Caki2 (cell line): ENCODE results near the gene KRTAP12-4. TPM values are rescaled to one million over a fixed set of nuclear protein-coding genes. Genes with fewer than 3 reads are reported as not detected.
"Not testable (repeated sequence)": the region's sequence is repeated elsewhere in the genome, so short reads cannot be mapped to it uniquely, and the experiment has no call there.

ENCODE experiments used
- DNase-seq: peaks from one replicate; pipeline ENCODE4 v3.0.0-alpha.2; 2015; ENCODE audit warnings: low read depth
- in situ Hi-C: cut with HindIII; loops from 2 replicates; pipeline ENCODE4 v1.10.0; 2016; ENCODE audit warnings: low sequenced_read_pairs, low pct_unique_long_range_greater_than_20kb, mixed read lengths
- total RNA-seq: library from RNA; depleted of rRNA; stranded (reverse); fragments of >200 nt; shearing (Covaris generic); gene quantifications from 2 replicates; pipeline ENCODE4 v1.2.3, GENCODE V29; 2014; ENCODE audit warnings: low replicate concordance; rRNA removed

Gene KRTAP12-4
- total RNA-seq, 1 experiment from 2014 or later, result not detected

DNA sequence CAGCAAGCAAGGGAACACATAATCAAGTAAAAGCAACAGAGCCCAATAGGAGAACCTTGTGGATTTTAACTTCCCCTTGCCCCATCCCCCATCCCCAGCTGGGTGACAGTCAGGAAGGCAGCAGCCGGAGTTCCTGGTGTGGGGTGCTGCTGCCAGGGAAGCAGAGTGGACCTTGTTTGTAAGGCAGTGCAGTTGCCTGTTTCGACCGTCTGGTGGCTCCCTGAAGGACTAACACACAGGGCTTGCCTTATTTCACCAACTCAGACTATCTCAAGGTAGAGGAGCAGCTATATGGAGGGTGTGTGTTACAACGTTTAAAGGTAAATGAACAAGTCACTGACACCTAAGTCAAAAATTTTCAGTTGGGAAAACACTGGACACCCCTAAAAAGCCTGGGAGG is 36.0 kb downstream of the KRTAP12-4 start:
- in situ Hi-C loops, result no loop called here

DNA sequence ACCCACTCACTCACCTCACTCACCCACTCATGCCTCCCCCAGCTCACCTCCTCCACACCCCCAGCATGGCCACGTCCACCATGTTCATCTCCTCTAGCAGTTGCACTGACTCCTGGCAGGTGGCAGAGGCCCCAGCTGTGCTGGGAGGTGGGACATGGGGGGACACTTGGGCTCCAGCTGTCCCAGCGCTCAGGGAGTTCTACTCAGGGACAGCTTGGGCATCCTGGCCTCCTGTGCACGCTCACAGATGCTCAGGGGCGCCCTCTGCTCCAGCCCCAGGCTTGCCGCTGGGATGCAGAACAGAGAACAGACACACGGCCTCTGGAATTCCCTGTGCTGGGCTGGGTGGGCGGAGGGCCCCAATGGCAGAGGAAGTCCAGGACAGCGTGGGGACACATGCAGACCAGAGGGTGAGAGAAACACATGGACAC is 37.4 kb downstream of the KRTAP12-4 start:
- in situ Hi-C loops, result no loop called here
- no peak for DNase-seq

More for the DNA sequence above, 36.0 kb downstream of the KRTAP12-4 start:
- no peak for DNase-seq

DNA sequence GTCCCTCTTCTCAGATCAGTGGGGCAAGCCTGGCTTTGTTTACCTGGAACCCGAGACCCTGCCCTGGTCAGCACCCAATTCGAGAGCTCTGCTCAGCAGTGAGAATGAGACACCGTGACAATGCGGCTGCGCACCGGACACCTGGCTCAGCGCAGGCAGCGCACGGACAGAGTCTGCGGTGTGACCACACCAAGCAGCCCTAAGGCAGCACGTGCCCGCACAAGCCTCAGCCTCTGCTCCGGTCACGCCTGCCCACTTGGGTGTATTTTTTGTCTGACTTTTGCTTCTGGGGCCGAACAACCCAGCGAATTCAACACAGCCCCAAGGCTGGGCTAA is 37.9 kb downstream of the KRTAP12-4 start:
- in situ Hi-C loops, result no loop called here
- DNase-seq, result no peak

DNA sequence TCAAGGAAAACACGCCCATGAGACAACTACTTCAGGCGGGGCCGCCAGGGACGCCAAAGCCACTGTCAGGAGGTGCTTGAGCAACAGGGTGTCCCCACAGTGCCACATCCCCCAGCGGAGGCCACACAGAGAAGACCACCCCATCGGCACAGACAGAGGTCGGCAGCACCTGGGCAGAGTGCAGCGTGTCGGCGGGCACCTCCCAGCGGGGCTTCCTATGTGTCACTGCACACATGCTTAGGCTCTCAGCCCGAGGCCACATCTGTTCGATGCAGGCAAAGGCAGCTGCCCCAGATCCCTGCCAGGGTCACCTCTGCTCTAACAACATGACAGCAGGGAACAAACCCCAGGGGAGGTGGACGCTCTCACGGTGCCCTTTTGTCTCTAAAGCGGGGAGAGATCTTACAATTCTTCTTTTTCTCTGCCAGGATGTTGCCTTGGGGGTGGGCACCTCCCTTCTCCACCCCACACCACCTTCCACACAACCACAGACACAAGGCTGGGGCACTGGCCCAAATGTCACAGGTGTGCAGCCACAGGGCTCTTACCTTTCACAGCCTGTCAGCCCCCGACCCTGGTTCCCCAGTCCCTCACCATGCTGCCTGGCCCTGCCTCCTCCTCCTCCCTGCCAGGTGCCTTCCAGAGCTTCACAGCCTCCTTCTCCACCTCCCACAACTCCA is 38.4 kb downstream of the KRTAP12-4 start:
- no peak for DNase-seq
- in situ Hi-C loops, result no loop called here

DNA sequence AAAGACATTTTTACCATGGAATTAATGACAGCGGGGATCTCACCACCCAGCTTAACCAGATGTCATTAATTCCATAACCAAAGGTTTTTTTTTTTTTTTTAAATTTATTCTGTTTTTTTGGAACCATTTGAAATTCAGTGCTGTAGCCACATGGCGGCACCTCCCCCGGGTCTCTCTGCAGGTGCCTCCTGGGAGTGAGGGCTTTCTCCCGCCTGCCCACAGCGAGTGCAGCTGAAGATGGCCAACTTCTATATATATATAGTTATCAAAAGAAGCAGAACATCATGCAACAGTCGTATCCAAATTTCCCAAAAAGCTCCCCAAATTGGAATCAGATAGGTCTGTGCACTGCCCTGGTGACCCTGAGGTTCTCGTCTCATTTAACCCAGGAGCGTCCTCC is 39.0 kb downstream of the KRTAP12-4 start:
- DNase-seq, result no peak
- in situ Hi-C loops, result no loop called here

DNA sequence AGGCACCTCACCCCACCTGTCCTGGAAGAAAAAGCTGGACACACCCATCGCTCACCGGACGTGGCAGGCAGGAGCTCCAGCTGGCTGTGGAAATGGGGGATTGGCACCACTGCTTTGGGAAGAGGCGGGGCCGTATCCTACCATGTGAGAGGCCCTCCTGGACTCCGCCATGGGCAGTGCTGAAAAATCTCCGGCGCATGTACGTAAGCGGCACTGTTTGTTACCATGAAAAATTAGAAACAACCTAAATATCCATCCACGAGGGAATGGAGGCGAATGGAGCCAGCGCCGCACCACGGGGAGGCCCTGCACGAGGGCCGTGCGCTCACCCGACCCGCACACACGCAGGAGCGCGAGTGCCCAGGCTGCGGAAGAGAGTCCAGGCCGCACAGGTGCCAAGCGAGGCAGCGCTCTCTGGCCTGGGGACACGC is 39.5 kb downstream of the KRTAP12-4 start:
- DNase-seq, result no peak

DNA sequence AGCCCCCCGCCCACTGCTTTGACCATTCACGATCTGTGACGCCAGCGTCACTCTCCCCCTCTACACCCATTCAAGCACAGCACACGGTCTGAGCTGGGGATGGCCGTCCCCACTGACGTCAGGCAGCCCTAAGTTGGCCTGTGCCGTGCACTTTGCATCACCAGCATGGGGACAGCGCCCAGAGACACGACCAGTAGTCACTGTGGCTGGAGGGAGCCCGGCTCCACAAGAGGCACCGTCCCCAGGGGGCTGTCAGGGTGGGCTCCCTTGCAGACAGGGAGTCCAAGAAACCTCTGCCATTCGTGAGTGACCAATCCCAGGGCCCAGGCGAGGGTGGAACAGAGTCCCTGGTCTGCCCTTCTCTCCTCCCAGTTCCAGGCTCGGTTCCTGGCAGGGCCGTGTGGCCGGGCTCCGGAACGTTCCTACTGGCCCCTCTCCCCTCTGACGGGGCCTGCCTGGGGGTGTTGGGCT is 40.3 kb downstream of the KRTAP12-4 start:
- in situ Hi-C loops, result no loop called here
- DNase-seq, result no peak

More for the DNA sequence above, 39.5 kb downstream of the KRTAP12-4 start:
- in situ Hi-C loops, result no loop called here

DNA sequence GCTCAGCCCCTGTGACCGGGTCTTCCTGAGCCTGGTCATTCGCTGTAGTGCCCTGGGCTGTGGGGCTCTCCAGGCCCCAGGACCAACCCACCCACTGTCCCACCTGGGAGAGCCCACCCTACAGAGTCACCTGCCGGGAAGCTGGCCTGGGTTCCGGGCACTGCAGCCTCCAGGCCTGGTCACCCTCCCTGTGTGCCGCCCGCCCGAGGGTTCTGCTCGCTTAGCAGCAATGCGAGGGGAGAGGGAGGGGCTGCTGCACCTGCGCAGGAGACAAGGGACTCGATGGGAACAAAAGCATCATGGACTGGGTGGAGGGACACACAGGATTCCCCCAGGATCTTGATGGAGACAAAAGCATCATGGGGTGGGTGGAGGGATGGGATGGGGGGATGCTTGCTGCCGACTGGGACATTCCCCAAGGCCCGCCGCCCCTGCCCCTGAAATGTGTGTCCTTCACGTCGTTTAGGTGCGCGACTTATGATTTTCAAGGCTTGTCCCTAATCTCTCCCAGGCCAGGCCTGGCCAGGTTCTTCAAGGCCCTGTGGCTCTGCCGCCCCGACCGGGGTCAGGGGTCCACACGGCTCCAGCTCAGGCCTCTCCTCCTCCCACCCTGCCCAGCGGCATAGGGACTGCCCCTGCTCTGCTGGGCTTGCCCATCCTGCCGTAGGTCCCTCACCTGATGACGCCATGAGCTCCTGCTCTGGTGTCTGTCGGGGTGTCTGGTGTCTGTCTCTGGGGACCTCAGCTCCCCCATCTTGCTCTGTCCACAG is 40.9 kb downstream of the KRTAP12-4 start:
- DNase-seq, result no peak
- in situ Hi-C loops, result no loop called here

DNA sequence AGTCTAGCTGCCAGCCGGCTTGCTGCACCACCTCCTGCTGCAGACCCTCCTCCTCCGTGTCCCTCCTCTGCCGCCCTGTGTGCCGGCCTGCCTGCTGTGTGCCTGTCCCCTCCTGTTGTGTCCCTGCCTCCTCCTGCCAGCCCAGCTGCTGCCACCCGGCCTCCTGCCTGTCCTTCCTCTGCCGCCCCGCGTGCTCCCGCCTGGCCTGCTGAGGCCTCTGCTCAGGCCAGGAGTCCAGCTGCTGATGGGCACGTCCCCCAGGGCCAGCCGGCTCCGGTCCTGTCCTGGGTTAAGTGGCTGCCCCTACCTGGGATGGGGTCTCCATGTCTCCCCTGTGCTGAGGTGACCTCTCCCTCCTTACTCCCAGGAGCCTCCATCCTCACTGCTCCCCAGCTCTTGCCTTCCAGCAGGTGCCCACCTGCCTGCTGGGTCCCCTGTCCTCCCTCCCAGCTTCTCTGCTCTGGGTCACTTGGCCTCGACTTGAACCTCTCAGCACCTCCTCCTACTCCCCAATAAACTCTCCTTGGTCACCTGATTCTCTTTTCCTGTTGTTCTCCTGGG is 41.7 kb downstream of the KRTAP12-4 start:
- in situ Hi-C loops, result no loop called here
- no peak for DNase-seq

DNA sequence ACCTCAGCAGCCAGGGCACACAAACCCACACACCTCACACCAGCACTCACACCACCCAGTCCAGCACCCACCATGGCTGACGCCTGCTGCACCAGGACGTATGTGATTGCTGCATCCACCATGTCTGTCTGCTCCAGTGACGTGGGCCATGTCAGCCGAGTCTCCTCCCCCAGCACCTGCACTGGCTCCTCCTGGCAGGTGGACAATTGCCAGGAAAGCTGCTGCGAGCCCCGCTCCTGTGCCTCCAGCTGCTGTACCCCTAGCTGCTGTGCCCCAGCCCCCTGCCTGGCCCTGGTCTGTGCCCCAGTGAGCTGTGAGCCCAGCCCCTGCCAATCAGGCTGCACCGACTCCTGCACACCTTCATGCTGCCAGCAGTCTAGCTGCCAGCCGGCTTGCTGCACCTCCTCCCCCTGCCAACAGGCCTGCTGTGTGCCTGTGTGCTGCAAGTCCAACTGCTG is 42.4 kb downstream of the KRTAP12-4 start, which contains the start of gene KRTAP10-8:
Gene KRTAP10-8 (plus strand): TSS at position 51 of the 458 bp plus-strand sequence. CDS start 22 bp downstream, at position 73.
- DNase-seq, result no peak
- in situ Hi-C loops, result no loop called here

DNA sequence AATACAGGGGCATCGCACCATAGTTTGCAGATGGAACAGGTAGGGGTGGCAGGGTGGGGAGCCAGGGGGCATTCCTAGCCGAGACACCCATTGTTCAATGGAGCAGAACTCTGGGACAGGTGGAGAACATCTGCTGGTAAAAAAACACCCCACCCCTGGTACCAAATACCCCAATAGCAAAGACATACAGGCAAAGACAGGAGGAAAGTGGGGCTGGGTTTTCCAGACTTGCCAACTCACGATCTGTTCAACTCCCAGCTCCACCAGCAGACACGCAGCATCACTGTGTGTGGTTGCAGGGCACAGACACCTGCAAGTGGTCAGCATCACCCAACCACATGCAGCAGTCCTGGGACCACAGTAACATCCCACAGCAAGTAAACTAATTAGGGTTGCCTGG is 42.9 kb downstream of the KRTAP12-4 start:
- in situ Hi-C loops, result no loop called here
- no peak for DNase-seq

DNA sequence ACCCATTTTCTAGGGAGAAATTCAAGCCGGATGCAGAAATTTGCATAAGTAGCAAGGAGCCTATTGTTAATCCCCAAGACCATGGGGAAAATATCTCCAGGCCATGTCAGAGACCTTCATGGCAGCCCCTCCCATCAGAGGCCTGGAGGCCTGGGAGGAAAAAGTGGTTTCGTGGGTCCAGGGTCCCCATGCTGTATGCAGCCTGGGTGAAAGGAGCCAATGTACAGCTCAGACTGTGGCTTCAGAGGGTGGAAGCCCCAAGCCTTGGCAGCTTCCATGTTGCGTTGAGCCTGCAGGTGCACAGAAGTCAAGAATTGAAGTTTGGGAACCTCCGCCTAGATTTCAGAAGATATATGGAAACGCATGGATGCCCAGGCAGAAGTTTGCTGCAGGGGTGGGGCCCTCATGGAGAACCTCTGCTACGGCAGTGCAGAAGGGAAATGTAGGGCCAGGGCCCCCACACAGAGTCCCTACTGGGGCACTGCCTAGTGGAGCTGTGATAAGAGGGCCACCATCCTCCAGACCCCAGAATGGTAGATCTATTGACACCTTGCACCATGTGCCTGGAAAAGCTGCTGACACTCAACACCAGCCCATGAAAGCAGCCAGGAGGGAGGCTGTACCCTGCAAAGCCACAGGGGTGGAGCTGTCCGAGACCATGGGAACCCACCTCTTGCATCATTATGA is 44.2 kb downstream of the KRTAP12-4 start:
- in situ Hi-C loops, DNase-seq: not testable (repeated sequence)

DNA sequence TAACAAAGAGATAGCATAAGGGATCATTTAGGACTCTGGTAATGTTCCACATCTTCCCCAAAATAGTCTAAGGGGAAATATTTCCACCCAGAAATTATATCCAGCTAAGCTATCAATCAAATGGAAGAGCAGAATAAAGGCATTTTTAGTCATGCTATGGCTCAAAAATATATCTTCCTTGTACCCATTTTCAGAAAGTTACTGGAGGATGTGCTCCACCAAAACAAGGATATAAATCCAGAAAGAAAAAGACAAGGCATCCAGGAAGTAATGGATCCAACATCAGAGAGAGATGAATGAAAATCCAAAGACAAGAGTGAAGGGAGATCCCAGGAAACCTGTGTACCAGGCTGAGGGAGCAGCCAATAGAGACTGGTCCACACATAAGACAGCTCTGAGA is 45.3 kb downstream of the KRTAP12-4 start:
- DNase-seq, result no peak
- in situ Hi-C loops, result no loop called here

DNA sequence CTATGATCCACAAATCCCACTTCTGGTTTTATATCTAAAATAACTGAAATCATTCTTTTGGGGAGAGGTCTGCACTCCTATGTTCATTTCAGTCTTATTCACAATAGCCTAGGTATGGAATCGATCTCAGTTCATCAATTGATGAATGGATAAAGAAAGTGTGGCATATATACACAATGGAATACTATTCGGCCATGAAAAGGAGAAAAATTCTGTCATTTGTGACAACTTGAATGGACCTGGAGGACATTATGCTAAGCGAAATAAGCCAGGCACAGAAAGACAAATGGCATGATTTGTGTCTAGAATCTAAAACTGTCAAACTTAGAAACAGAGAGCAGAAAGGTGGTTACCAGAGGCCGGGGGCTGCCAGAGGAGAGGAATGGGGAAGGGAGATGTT is 48.0 kb downstream of the KRTAP12-4 start:
- no peak for DNase-seq
- in situ Hi-C loops, result no loop called here

Other genes with a start within 250 kb of the KRTAP12-4 start
- gene LRRC3, start 199.1 kb downstream of the KRTAP12-4 start, total RNA-seq, result not detected in 2 replicates
- not detected in 2 replicates for gene KRTAP10-1, start 114.5 kb downstream of the KRTAP12-4 start, total RNA-seq
- gene KRTAP10-2, start 103.2 kb downstream of the KRTAP12-4 start, total RNA-seq, result not detected in 2 replicates
- gene KRTAP10-3, start 95.9 kb downstream of the KRTAP12-4 start, total RNA-seq, result not detected in 2 replicates
- gene KRTAP10-4, start 80.9 kb downstream of the KRTAP12-4 start, total RNA-seq, result not detected in 2 replicates
- gene KRTAP10-5, start 74.1 kb downstream of the KRTAP12-4 start, total RNA-seq, result not detected in 2 replicates
- gene KRTAP10-6, start 62.2 kb downstream of the KRTAP12-4 start, total RNA-seq, result not detected in 2 replicates
- not detected in 2 replicates for gene KRTAP10-7, start 54.1 kb downstream of the KRTAP12-4 start, total RNA-seq
- not detected in 2 replicates for gene KRTAP10-8, start 42.6 kb downstream of the KRTAP12-4 start, total RNA-seq
- not detected in 2 replicates for gene KRTAP10-9, start 27.6 kb downstream of the KRTAP12-4 start, total RNA-seq
- not detected in 2 replicates for gene KRTAP10-10, start 17.3 kb downstream of the KRTAP12-4 start, total RNA-seq
- gene KRTAP10-11, start 8.2 kb downstream of the KRTAP12-4 start, total RNA-seq, result not detected in 2 replicates
- not detected in 2 replicates for gene KRTAP12-3, start 3.3 kb upstream of the KRTAP12-4 start, total RNA-seq
- not detected in 2 replicates for gene KRTAP12-2, start 12.3 kb upstream of the KRTAP12-4 start, total RNA-seq
- not detected in 2 replicates for gene KRTAP12-1, start 27.5 kb upstream of the KRTAP12-4 start, total RNA-seq
- not detected in 2 replicates for gene KRTAP10-12, start 42.5 kb upstream of the KRTAP12-4 start, total RNA-seq
- not detected in 2 replicates for gene TSPEAR, start 56.9 kb upstream of the KRTAP12-4 start, total RNA-seq
- gene UBE2G2, start 147.2 kb upstream of the KRTAP12-4 start, total RNA-seq, result 43.8 and 50.0 TPM in 2 replicates
- 128 and 131 TPM in 2 replicates for gene SUMO3, start 163.4 kb upstream of the KRTAP12-4 start, total RNA-seq
- gene PTTG1IP, start 219.0 kb upstream of the KRTAP12-4 start, total RNA-seq, result 423 and 427 TPM in 2 replicates